Epithelial cell of esophagus (primary cell): ENCODE data around the gene CTRB2.

Experiments used
- DNase-seq: peaks from one replicate; pipeline ENCODE4 v3.0.0; 2010; ENCODE audit warnings: low read depth
- H3K4me3 ChIP-seq: 2 replicates; pipeline ENCODE4 v1.5.1; 2011; ENCODE audit warnings: mild to moderate bottlenecking, low read length, control low read depth
- TF ChIP-seq, protein P1 (sequence below): IDR thresholded peaks from 2 replicates; pipeline ENCODE4 v1.5.1; 2011; ENCODE audit warnings: low read depth, mild to moderate bottlenecking, low read length, control low read depth, inconsistent platforms; ENCODE audit not compliant: insufficient read depth; ENCODE audit errors: missing control alignments

Gene CTRB2

GRCh38 chr16:75202069-75202590, 4.8 kb downstream of the CTRB2 start:
- no peak overlapping the region for H3K4me3 ChIP-seq

GRCh38 chr16:75198135-75198600, 8.8 kb downstream of the CTRB2 start:
- no peak for DNase-seq
- H3K4me3 ChIP-seq: no peak overlapping the region
- TF ChIP-seq, protein P1, sequence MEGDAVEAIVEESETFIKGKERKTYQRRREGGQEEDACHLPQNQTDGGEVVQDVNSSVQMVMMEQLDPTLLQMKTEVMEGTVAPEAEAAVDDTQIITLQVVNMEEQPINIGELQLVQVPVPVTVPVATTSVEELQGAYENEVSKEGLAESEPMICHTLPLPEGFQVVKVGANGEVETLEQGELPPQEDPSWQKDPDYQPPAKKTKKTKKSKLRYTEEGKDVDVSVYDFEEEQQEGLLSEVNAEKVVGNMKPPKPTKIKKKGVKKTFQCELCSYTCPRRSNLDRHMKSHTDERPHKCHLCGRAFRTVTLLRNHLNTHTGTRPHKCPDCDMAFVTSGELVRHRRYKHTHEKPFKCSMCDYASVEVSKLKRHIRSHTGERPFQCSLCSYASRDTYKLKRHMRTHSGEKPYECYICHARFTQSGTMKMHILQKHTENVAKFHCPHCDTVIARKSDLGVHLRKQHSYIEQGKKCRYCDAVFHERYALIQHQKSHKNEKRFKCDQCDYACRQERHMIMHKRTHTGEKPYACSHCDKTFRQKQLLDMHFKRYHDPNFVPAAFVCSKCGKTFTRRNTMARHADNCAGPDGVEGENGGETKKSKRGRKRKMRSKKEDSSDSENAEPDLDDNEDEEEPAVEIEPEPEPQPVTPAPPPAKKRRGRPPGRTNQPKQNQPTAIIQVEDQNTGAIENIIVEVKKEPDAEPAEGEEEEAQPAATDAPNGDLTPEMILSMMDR: no peak

More at GRCh38 chr16:75202069-75202590, 4.8 kb downstream of the CTRB2 start:
- TF ChIP-seq, protein P1: no peak
- no peak for DNase-seq

GRCh38 chr16:75197522-75198134, 9.3 kb downstream of the CTRB2 start:
- TF ChIP-seq, protein P1: no peak
- H3K4me3 ChIP-seq: no peak overlapping the region
- DNase-seq: no peak

DNA sequence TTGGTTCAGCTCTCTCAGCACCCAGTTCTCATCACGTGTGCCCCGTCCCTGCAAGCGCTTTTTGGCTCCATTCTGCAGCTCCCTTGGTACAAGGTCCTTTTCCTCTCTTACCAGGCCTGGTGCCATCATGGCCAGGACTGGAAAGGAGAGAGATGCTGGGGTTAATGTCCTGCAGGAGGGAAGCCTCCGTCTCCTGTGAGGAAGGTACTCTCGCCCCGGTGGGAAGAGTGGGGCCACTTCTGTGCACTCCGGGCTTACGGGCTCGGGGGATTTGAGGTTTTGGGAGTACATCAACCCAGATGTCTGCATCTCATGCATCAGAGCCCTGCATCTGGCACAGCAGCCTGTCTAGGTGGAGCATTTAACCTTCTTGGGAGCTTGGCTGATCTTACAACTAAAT, 10.1 kb downstream of the CTRB2 start:
- TF ChIP-seq, protein P1: no peak
- no peak for DNase-seq
- H3K4me3 ChIP-seq: no peak overlapping the region

- no peak for DNase-seq
- TF ChIP-seq, protein P1: no peak
- no peak overlapping the region for H3K4me3 ChIP-seq
Observed at GRCh38 chr16:75195811-75196790, 10.9 kb downstream of the CTRB2 start.

DNA sequence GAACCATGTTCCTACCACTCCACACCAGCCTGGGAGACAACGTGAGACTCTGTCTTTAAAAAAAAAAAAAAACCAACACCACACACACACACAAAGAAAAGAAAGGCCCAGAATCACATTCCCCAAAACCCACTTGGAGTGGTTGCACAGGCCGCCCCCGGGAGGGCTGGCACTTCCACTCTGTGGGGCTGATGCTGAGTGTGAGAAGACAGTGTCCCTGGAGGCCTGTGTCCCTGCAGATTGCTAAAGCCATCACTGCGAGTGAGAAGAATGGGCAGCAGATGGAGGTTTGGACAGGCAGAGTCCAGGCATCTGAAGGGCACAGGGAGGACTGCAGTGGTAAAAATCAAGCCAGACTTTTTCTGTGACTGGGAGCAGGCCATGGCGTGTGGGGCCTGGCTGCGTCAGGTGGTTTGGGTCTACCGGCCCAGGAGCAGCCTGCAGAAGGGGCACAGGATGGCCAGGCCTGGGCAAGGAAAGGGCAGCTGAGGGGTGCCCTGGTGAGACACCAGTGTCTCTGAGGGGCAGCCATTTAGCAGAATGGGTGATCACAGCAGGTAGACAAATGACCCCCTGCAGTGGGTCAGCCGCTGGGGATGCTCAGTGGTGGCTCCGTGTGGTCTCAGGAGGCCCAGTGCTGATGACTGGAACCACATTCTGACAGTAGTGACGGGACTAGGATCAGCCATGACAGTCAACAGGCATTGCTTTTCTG, 13.1 kb downstream of the CTRB2 start:
- TF ChIP-seq, protein P1: no peak
- H3K4me3 ChIP-seq: no peak overlapping the region
- DNase-seq: no peak
